HepG2 (cell line): ENCODE results near the gene CIB2. TPM values are rescaled to one million over a fixed set of nuclear protein-coding genes. Genes with fewer than 3 reads are reported as not detected.

ENCODE experiments used
- ASH2L ChIP-seq: fragments of 300-600, 200-600 bp; sonication (generic); IDR thresholded peaks from 2 replicates; pipeline ENCODE4 v1.7.0; 2017; ENCODE audit warnings: low read depth, mild to moderate bottlenecking, moderate library complexity, mixed read lengths, low read length; ENCODE audit not compliant: insufficient read length
- CENPX ChIP-seq: sonication (generic); formaldehyde crosslinking; IDR thresholded peaks from 2 replicates; pipeline ENCODE4 v1.9.0; 2021; ENCODE audit warnings: mild to moderate bottlenecking, missing genetic modification reagents, moderate library complexity
- FOXM1 ChIP-seq: sonication (generic); formaldehyde crosslinking; IDR thresholded peaks from 2 replicates; pipeline ENCODE4 v1.5.0; 2020; ENCODE audit warnings: missing genetic modification reagents
- MAZ ChIP-seq, 2 experiments: sonication (generic) in 1 of 2; formaldehyde crosslinking in 1 of 2; IDR thresholded peaks; 2 replicates each; pipeline versions ENCODE4 v1.5.0 to v1.6.1; 2012 to 2020; ENCODE audit warnings: low read depth in 2 of 2, mild to moderate bottlenecking in 2 of 2, borderline replicate concordance in 1 of 2, improper control_type of control experiment in 1 of 2, low read length in 1 of 2, missing genetic modification reagents in 1 of 2, moderate library complexity in 1 of 2
- RAD51 ChIP-seq: fragments of 450-650 bp; IDR thresholded peaks from 2 replicates; pipeline ENCODE4 v1.6.1; 2016; ENCODE audit warnings: borderline replicate concordance
- SIX1 ChIP-seq: sonication (generic); formaldehyde crosslinking; IDR thresholded peaks from 2 replicates; pipeline ENCODE4 v1.4.0; 2020; ENCODE audit warnings: missing genetic modification reagents, borderline replicate concordance
- SOX5 ChIP-seq: IDR thresholded peaks from 2 replicates; pipeline ENCODE4 v1.6.1; 2016; ENCODE audit warnings: borderline replicate concordance
- ZFYVE20 ChIP-seq: sonication (generic); formaldehyde crosslinking; IDR thresholded peaks from 2 replicates; pipeline ENCODE4 v1.8.0; 2023; ENCODE audit warnings: low read depth, mild to moderate bottlenecking, moderate library complexity, missing genetic modification reagents, borderline replicate concordance
- ZNF276 ChIP-seq: sonication (generic); formaldehyde crosslinking; IDR thresholded peaks from 2 replicates; pipeline ENCODE4 v1.4.0; 2020; ENCODE audit warnings: mild to moderate bottlenecking, low read depth, missing genetic modification reagents
- ZNF33B ChIP-seq: sonication (generic); formaldehyde crosslinking; IDR thresholded peaks from 2 replicates; pipeline ENCODE4 v1.5.1; 2020; ENCODE audit warnings: mild to moderate bottlenecking, missing genetic modification reagents
- ZNF432 ChIP-seq: sonication (generic); formaldehyde crosslinking; IDR thresholded peaks from 2 replicates; pipeline ENCODE4 v1.5.0; 2020; ENCODE audit warnings: missing genetic modification reagents, mild to moderate bottlenecking, borderline replicate concordance
- ZUFSP ChIP-seq: sonication (generic); formaldehyde crosslinking; IDR thresholded peaks from 2 replicates; pipeline ENCODE4 v1.9.0; 2021; ENCODE audit warnings: missing genetic modification reagents, mild to moderate bottlenecking, borderline replicate concordance
- polyA plus RNA-seq, 8 experiments: library from polyadenylated mRNA; depleted of rRNA in 3 of 8; stranded (reverse) in 7 of 8; unstranded in 1 of 8; fragments of >200 nt; fragmentation: Illumina TruSeq in 4 of 8; extraction: Trizol in 4 of 8; gene quantifications; 2 replicates each; pipeline versions ENCODE4 v1.2.1 to v1.2.3, GENCODE V29; 2011 to 2016; ENCODE audit warnings: low read depth in 4 of 8, missing spikeins in 1 of 8, mixed read lengths in 1 of 8; ENCODE audit not compliant: insufficient read depth in 1 of 8
- total RNA-seq, 5 experiments: library from RNA; depleted of rRNA; stranded (reverse); fragments of >200 nt; fragmentation: Illumina TruSeq; extraction: Trizol; gene quantifications; 2 replicates each; pipeline ENCODE4 v1.2.3, GENCODE V29; 2016; ENCODE audit warnings: low read depth in 1 of 5
- TF ChIP-seq, protein P1 (sequence below), 2 experiments: fragments of 450-650 bp in 1 of 2; sonication (generic) in 1 of 2; formaldehyde crosslinking in 1 of 2; IDR thresholded peaks; 2 replicates each; pipeline versions ENCODE4 v1.6.1 to v1.8.0; 2016 to 2022; ENCODE audit warnings: antibody characterized with exemption in 1 of 2, mild to moderate bottlenecking in 1 of 2, missing genetic modification reagents in 1 of 2
- TF ChIP-seq, protein P2 (sequence below): sonication (generic); formaldehyde crosslinking; IDR thresholded peaks from 2 replicates; pipeline ENCODE4 v1.4.0; 2020; ENCODE audit warnings: missing genetic modification reagents

CIB2 gene
- total and polyA plus RNA-seq, 2 of the 13 experiments (the other 11 are each of a cell fraction or from before 2014, with no cell fraction given): 1.4 to 1.5 TPM

DNA sequence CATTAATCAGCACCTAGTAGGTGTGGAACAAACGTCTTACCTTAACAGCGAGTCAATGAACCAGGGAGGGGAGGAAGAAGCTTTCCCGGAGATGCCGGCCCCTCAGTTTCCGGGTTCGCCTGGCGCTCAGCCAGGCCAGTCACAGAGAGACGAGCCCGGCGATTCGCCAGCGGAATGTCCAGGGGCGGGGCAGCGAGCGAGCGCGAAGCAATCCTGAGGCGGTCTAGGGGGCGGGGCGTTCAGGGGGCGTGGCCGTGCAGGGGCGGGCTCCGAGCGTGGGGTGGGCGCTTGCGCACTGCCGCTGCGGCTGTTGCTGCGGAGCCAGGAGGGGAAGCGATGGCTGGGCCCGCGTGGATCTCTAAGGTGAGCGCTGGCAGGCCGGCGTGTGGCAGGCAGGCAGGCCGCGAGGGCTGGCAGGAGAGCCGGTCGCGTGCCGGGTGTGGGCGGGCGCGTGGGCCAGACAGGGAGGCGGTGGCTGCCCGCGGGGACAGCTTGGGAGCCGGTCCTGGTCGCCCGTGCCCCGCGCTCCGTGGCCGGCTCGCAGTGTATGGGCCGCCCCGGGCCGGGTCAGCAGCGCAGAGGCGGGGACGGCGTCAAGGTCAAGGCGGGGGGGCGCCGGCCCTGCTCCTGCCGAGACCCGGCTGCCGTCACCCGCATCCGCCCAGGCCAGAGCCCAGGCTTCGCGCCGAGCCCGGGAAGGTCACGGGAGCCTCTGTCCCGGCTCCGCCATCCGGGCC lies 18.0 kb upstream of the CIB2 start, which contains the start of gene IDH3A (continued):
- no peak for TF ChIP-seq ZUFSP (CRISPR knock-in tag)
- TF ChIP-seq, protein P1, sequence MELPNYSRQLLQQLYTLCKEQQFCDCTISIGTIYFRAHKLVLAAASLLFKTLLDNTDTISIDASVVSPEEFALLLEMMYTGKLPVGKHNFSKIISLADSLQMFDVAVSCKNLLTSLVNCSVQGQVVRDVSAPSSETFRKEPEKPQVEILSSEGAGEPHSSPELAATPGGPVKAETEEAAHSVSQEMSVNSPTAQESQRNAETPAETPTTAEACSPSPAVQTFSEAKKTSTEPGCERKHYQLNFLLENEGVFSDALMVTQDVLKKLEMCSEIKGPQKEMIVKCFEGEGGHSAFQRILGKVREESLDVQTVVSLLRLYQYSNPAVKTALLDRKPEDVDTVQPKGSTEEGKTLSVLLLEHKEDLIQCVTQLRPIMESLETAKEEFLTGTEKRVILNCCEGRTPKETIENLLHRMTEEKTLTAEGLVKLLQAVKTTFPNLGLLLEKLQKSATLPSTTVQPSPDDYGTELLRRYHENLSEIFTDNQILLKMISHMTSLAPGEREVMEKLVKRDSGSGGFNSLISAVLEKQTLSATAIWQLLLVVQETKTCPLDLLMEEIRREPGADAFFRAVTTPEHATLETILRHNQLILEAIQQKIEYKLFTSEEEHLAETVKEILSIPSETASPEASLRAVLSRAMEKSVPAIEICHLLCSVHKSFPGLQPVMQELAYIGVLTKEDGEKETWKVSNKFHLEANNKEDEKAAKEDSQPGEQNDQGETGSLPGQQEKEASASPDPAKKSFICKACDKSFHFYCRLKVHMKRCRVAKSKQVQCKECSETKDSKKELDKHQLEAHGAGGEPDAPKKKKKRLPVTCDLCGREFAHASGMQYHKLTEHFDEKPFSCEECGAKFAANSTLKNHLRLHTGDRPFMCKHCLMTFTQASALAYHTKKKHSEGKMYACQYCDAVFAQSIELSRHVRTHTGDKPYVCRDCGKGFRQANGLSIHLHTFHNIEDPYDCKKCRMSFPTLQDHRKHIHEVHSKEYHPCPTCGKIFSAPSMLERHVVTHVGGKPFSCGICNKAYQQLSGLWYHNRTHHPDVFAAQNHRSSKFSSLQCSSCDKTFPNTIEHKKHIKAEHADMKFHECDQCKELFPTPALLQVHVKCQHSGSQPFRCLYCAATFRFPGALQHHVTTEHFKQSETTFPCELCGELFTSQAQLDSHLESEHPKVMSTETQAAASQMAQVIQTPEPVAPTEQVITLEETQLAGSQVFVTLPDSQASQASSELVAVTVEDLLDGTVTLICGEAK (IDR thresholded peaks at IDR 0.05): no peak
- TF ChIP-seq, protein P1 (CRISPR knock-in tag; IDR thresholded peaks at IDR 0.05): no peak; the same call in 1 of the 2 replicates
- no peak for TF ChIP-seq CENPX
- TF ChIP-seq MAZ (IDR thresholded peaks at IDR 0.05; ENCODE audit: borderline replicate concordance, low read depth, low read length): 0 out of 2 replicates have a peak, but pooled peaks have one; percentile 55
- TF ChIP-seq MAZ (CRISPR knock-in tag; IDR thresholded peaks at IDR 0.05; ENCODE audit: low read depth): peak; percentile 72
- no peak for TF ChIP-seq ZNF33B (CRISPR knock-in tag)
- no peak for TF ChIP-seq SOX5 (CRISPR knock-in tag)
- no peak for TF ChIP-seq FOXM1 (CRISPR knock-in tag)
- no peak for TF ChIP-seq ZNF432 (CRISPR knock-in tag)
- TF ChIP-seq, protein P2, sequence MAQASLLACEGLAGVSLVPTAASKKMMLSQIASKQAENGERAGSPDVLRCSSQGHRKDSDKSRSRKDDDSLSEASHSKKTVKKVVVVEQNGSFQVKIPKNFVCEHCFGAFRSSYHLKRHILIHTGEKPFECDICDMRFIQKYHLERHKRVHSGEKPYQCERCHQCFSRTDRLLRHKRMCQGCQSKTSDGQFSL (CRISPR knock-in tag): 0 out of 2 replicates have a peak, but pooled peaks have one; percentile 43
- peak; percentile 7 for TF ChIP-seq ASH2L
- no peak for TF ChIP-seq ZFYVE20 (CRISPR knock-in tag)
- no peak for TF ChIP-seq RAD51
- no peak for TF ChIP-seq SIX1 (CRISPR knock-in tag)
- TF ChIP-seq ZNF276 (CRISPR knock-in tag): peak; percentile 65; the same call in 1 of the 2 replicates
